Muscle of back (tissue), 11 donors: Measurements from ENCODE around the gene BEAN1. TPM values are rescaled to one million over a fixed set of nuclear protein-coding genes. Genes with fewer than 3 reads are reported as not detected.

Experiments used
- DNase-seq, 3 donors: peaks; one replicate each; pipeline versions ENCODE4 v3.0.0 to v3.0.0-alpha.2; 2013
- polyA plus RNA-seq, 10 donors: library from polyadenylated mRNA; unstranded; fragments of 120-200 nt; gene quantifications; one replicate each; pipeline ENCODE4 v1.2.1, GENCODE V29; 2013; ENCODE audit not compliant: insufficient read length in 10 of 10

BEAN1 gene
- polyA plus RNA-seq, 10 donors: 0.75 to 1.6 (median 1.1) TPM

GRCh38 chr16:66391726-66392670 lies 35.1 kb upstream of the BEAN1 start:
- DNase-seq: no peak

GRCh38 chr16:66395806-66396555 lies 31.1 kb upstream of the BEAN1 start:
- DNase-seq: no peak

GRCh38 chr16:66397736-66398433 lies 29.2 kb upstream of the BEAN1 start:
- DNase-seq: no peak

- peak in 1 of 3 donors; percentile 36 for DNase-seq
These were observed 28.1 kb upstream of the BEAN1 start for GRCh38 chr16:66399031-66399430.

- DNase-seq: peak in 2 of 3 donors; percentile 51 to 76
These were observed 27.2 kb upstream of the BEAN1 start for GRCh38 chr16:66399930-66400329.

GRCh38 chr16:66400503-66401380 lies 26.4 kb upstream of the BEAN1 start:
- DNase-seq: no peak

- DNase-seq: no peak
These were observed 25.5 kb upstream of the BEAN1 start for GRCh38 chr16:66401610-66402009.

- DNase-seq: no peak
These were observed 24.9 kb upstream of the BEAN1 start for GRCh38 chr16:66402166-66402565.

- DNase-seq: no peak
These were observed 24.4 kb upstream of the BEAN1 start for GRCh38 chr16:66402591-66403230.

- no peak for DNase-seq
These were observed 23.5 kb upstream of the BEAN1 start for GRCh38 chr16:66403531-66404145.

- DNase-seq: no peak
These were observed 21.9 kb upstream of the BEAN1 start for GRCh38 chr16:66405057-66405783.

GRCh38 chr16:66406534-66407221 lies 20.4 kb upstream of the BEAN1 start:
- peak; percentile 59 to 90 (median 84) for DNase-seq

- peak in 1 of 3 donors; percentile 66 for DNase-seq
These were observed 18.7 kb upstream of the BEAN1 start for GRCh38 chr16:66408163-66409048.

GRCh38 chr16:66409156-66409555 lies 17.9 kb upstream of the BEAN1 start:
- no peak for DNase-seq

GRCh38 chr16:66412182-66412581 lies 14.9 kb upstream of the BEAN1 start:
- no peak for DNase-seq

- no peak for DNase-seq
These were observed 12.2 kb upstream of the BEAN1 start for GRCh38 chr16:66414891-66415290.

- no peak for DNase-seq
These were observed 11.0 kb upstream of the BEAN1 start for GRCh38 chr16:66416136-66416535.
